ENCODE results near the gene ZNF628.

Gene ZNF628

DNA sequence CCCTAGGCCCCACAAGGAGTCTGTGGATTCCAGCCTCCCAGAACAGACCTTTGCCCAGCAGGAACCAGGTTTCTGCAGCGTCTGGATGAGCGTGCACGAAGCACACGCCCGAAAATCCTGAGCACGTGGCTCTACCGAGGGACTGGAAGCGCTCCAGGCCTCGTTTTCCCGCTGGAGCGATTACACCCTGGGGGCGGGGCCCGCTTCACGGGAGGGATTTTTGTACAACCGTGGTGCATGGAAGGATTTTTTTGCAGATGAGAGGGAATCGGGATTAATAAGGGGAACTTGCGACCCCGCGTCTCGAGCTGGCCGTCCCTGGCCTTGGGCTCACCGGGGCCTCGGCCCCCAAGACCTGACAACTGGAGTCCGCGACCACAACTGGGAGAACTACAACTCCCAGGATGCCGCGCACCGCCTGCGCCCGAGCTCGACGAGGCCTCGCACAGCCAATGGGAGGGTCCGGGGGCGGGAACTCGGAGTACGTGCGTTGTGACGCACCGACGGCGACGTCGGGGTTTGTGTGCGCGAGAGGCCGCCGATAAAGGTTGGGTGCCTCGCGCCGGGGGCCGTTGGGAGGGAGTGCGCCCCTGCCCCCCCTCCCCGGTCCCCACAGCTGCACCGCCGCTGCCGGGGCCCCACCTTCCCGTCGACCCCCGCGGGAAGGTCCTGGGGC is at the start of gene ZNF628:
TSS of gene ZNF628 (plus strand) at position 518 of the 676 bp plus-strand sequence. CDS start 3,294 bp downstream, outside the sequence.
- Mint-ChIP-seq H3K36me3 (peaks cover 5% of the 10 kb centered on the region), H3K4me1 (peaks cover 28% of the 10 kb centered on the region), H3K9me3 (no peaks in the 10 kb centered on the region), H3K4me3 (peak within 1 kb of the TSS; percentile 90), H3K27me3 (no peaks in the 10 kb centered on the region), H3K27ac (peak within 1 kb of the TSS; percentile 89)

DNA sequence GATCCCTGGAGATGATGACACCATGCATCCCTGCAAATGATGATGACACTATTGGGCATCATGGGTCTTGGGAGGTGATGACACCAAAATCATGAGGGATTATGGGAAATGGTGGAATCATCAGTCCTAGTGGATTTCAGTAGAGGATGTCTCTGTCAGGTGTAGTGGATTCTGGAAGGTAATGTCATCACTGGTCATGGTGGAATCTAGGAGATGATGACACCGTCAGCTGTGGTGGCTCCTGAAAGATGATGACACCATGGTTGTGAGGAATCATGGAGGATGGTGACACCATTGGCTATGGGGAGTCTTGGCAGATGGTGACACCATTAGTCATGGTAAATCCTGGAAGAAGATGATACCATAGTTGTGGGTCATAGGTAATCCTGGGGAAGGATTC is 45.2 kb upstream of the ZNF628 start:
- Mint-ChIP-seq H3K36me3 (no peaks in the 10 kb centered on the region), H3K27ac (no peak overlapping the region), H3K27me3 (peaks cover 19% of the 10 kb centered on the region), H3K4me3 (no peak overlapping the region), H3K9me3 (no peaks in the 10 kb centered on the region), H3K4me1 (no peaks in the 10 kb centered on the region)

DNA sequence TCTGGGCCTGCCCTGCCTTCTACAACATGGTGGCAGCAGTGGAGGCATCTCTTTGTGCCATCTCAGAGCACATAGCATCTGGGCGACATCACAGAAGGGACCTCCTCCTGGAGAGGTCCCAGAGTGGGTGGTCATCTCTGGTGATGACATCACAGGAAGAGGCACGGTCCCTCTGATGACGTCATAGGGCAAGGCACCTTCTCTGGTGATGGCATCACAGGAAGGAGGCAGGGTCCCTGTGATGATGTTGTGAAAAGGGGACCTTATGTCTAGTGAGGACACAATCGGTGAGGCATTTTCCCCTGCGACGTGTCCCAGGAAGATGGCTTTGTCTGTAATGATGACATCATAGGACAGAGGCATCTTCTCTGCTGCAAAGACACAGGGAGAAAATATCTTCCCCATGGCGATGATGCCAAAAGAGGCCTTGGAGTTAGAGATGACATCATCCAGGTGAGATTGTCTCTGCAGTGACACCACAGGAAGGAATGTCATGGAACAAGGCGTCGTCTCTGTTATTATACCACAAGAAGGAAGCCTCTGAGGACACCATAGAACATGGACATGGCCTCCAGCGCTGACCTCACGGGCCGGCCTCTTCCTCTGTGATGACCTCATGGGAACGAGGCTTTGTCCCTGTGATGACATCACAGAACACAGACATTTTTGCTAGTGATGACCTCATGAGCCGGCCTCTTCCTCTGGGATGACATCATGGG is 44.0 kb upstream of the ZNF628 start:
- Mint-ChIP-seq H3K27me3 (peaks cover 28% of the 10 kb centered on the region), H3K36me3 (no peaks in the 10 kb centered on the region), H3K9me3 (no peaks in the 10 kb centered on the region), H3K4me1 (no peaks in the 10 kb centered on the region), H3K4me3 (no peak overlapping the region), H3K27ac (no peak overlapping the region)

DNA sequence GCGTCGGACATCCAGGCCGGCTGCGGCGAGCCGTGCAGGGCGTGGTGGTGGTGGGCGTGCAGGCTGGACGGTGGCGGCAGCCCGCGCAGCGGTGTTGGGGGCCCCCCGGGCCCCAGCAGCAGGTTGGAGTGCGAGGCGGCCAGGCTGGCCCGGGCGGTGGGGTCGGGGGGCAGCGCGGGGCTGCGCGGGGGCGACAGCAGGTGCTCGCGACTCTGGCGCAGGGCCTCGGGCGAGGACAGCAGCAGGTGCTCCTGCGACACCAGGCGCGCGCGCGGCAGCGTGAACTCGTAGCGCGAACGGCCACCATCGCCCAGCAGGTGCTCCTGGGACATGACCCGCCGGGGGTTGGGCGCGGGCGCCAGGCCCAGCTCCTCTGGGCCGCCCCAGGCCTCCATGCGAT is 43.1 kb upstream of the ZNF628 start:
- peaks cover 32% of the 10 kb centered on the region for H3K27me3 Mint-ChIP-seq
- H3K9me3 Mint-ChIP-seq, result no peaks in the 10 kb centered on the region
- no peak overlapping the region for H3K27ac Mint-ChIP-seq
- H3K4me1 Mint-ChIP-seq, result no peaks in the 10 kb centered on the region
- H3K4me3 Mint-ChIP-seq, result no peak overlapping the region
- H3K36me3 Mint-ChIP-seq, result no peaks in the 10 kb centered on the region

DNA sequence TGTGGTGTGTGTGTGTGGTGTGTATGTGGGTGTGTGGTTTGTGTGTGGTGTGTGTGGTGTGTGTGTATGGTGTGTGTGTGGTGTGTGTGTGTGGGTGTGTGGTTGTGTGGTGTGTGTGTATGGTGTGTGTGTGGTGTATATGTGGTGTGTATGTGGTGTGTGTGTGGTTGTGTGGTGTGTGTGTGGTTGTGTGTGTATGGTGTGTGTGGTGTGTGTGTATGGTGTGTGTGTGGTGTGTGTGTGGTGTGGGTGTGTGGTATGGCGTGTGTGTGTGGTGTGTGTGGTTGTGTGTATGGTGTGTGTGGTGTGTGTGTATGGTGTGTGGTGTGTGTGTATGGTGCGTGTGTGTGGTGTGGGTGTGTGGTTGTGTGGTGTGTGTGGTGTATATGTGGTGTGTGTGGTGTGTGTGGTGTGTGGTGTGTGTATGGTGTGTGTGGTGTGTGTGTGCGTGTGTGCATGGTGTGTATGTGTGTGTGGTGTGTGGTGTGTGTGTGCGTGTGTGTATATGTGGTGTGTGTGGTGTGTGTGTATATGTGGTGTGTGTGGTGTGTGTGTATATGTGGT is 42.0 kb upstream of the ZNF628 start:
- H3K4me3 Mint-ChIP-seq, result no peak overlapping the region
- H3K36me3 Mint-ChIP-seq, result no peaks in the 10 kb centered on the region
- H3K27me3 Mint-ChIP-seq, result peaks cover 41% of the 10 kb centered on the region
- no peaks in the 10 kb centered on the region for H3K9me3 Mint-ChIP-seq
- H3K27ac Mint-ChIP-seq, result no peak overlapping the region
- H3K4me1 Mint-ChIP-seq, result no peaks in the 10 kb centered on the region

- Mint-ChIP-seq H3K9me3 (no peaks in the 10 kb centered on the region), H3K4me1 (no peaks in the 10 kb centered on the region), H3K27ac (no peak overlapping the region), H3K36me3 (no peaks in the 10 kb centered on the region), H3K27me3 (peaks cover 45% of the 10 kb centered on the region), H3K4me3 (no peak overlapping the region)
Observed at GRCh38 chr19:55435020-55435419, 41.4 kb upstream of the ZNF628 start.

DNA sequence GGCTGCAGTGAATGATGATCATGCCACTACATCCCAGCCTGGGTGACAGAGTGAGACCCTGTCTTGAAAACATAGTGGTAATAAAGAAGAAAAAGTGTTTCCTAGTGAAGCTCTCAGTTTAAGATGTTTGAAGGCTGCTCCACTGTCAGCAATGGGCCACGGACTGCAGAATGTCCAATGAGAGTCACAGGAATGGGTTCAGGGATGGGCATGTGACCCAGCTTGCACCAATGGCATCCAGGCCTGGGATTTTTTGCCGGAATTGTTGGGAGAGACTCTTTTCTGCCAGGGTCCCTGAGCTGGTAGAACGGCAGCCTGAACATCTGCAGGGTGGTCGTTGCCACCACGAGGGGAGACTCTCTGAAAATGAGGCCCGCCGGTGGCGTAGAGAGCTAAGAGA is 39.6 kb upstream of the ZNF628 start:
- Mint-ChIP-seq H3K27ac (no peak overlapping the region), H3K27me3 (peaks cover 49% of the 10 kb centered on the region), H3K36me3 (no peaks in the 10 kb centered on the region), H3K4me1 (peaks cover 11% of the 10 kb centered on the region), H3K9me3 (no peaks in the 10 kb centered on the region), H3K4me3 (no peak overlapping the region)

DNA sequence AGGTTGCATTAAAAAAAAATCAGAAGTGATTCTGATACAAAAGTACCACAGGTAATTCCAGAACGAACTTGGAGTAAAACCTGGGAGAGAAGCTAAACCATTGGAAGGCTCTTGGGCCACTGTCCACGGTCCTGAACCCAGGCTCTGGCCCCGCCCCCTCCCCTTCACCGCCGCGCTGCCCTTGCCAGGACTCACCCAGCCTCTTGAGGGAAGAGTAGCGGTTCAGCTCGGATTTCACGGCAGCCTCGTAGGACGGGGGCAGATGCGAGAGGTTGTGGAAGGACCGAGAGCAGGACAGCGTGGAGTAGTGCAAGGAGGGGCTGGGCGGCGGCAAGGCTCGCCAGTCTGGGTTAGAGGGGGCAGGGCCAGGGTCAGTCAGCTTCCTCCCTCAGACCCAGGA is 39.0 kb upstream of the ZNF628 start:
- Mint-ChIP-seq H3K27ac (peak overlapping the region; percentile 43), H3K9me3 (no peaks in the 10 kb centered on the region)

GRCh38 chr19:55439052-55439451 is 37.4 kb upstream of the ZNF628 start:
- H3K4me1 Mint-ChIP-seq, result peaks cover 21% of the 10 kb centered on the region
- no peak overlapping the region for H3K4me3 Mint-ChIP-seq
- H3K27ac Mint-ChIP-seq, result no peak overlapping the region
- no peaks in the 10 kb centered on the region for H3K9me3 Mint-ChIP-seq
- no peaks in the 10 kb centered on the region for H3K36me3 Mint-ChIP-seq
- H3K27me3 Mint-ChIP-seq, result peaks cover 50% of the 10 kb centered on the region

More for the DNA sequence above, 39.0 kb upstream of the ZNF628 start:
- Mint-ChIP-seq H3K27me3 (peaks cover 46% of the 10 kb centered on the region), H3K4me1 (peaks cover 11% of the 10 kb centered on the region), H3K4me3 (no peak overlapping the region), H3K36me3 (no peaks in the 10 kb centered on the region)

- peak overlapping the region; percentile 40 for H3K4me3 Mint-ChIP-seq
Observed at GRCh38 chr19:55440411-55441105, 35.9 kb upstream of the ZNF628 start.

DNA sequence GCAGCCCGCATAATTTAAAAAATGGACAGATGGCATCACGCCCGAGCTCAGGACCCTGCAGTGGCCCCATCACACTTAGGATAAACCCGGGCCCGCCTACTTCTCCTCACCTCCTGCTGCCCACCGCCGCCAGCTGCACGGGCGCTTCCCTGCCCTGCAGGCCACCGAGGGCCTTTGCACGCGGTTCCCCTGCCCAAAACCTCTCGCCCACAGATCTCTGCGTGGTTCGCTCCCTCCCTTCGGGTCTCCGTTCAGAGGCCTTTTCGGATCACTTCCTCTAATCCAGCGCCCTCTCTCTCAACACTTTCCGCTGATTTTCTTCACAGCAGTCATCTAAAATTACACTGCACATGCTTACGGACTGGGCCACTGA is 35.1 kb upstream of the ZNF628 start:
- peaks cover 64% of the 10 kb centered on the region for H3K27me3 Mint-ChIP-seq
- H3K36me3 Mint-ChIP-seq, result no peaks in the 10 kb centered on the region
- peaks cover 21% of the 10 kb centered on the region for H3K4me1 Mint-ChIP-seq
- H3K4me3 Mint-ChIP-seq, result peak overlapping the region; percentile 40
- no peak overlapping the region for H3K27ac Mint-ChIP-seq
- no peaks in the 10 kb centered on the region for H3K9me3 Mint-ChIP-seq

More at GRCh38 chr19:55440411-55441105, 35.9 kb upstream of the ZNF628 start:
- no peaks in the 10 kb centered on the region for H3K9me3 Mint-ChIP-seq
- peaks cover 21% of the 10 kb centered on the region for H3K4me1 Mint-ChIP-seq
- no peak overlapping the region for H3K27ac Mint-ChIP-seq
- H3K27me3 Mint-ChIP-seq, result peaks cover 61% of the 10 kb centered on the region
- no peaks in the 10 kb centered on the region for H3K36me3 Mint-ChIP-seq

DNA sequence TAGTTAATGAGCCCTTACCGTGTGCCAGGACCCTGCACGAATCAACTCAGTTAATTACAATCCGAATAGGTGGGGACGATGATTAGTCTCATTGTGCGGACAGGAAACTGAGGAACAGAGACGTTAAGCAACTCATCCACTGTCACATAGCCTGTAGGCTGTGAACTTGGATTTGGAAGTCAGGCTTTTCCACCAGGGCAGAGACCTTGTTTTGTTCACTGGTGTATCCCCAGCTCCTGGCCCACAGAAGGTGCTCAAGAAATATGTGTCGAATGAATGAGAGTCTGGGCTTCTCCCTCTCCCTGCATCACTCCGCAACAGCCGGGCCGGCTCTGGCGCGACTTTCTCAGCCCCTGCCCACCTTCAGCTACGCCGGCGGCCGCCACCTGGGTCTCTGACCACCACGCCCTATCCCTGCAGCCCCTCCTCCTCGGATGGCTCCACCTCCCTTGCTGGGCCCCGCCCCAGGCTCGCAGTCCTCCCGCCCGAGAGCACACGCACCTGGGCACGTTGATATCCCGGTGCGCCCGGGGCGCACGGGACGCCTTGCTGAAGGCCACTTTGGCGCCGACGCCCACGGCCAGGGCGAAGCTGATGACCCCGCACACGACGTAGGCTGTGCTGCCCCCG is 34.6 kb upstream of the ZNF628 start:
- H3K9me3 Mint-ChIP-seq, result no peaks in the 10 kb centered on the region
- H3K36me3 Mint-ChIP-seq, result no peaks in the 10 kb centered on the region
- peak overlapping the region; percentile 40 for H3K4me3 Mint-ChIP-seq
- H3K27ac Mint-ChIP-seq, result no peak overlapping the region
- H3K4me1 Mint-ChIP-seq, result peaks cover 21% of the 10 kb centered on the region
- peaks cover 62% of the 10 kb centered on the region for H3K27me3 Mint-ChIP-seq

DNA sequence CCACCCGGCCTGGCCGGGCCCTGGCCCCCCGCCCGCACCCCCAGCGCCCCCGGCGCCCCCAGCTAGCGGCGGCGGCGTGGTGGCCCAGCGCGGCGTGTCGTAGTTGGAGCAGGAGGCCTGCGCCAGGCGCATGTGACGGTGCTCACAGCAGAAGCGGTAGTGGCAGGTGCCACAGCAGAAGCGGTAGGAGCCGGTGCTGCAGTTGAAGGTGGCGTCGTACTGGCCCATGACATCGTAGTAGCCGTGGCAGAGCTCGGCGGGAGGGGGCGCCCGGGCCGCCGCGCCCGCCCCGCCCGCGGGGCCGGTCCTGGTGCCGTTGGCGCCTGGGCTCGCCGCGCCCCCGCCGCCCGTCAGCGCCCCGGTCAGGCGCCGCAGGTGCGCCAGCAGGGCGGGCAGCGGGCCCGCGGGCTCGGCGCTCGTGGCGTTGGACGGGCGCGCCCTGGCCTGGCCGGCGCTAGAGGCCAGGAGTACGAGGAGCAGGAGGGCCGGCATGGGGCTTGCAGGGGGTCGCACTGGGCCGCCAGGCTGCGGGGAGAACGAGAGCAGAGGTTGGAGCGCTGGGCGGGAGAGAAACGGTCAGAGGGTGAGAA is 34.0 kb upstream of the ZNF628 start:
- Mint-ChIP-seq H3K27ac (no peak overlapping the region), H3K36me3 (no peaks in the 10 kb centered on the region), H3K4me1 (peaks cover 21% of the 10 kb centered on the region), H3K4me3 (peak overlapping the region; percentile 30), H3K27me3 (peaks cover 55% of the 10 kb centered on the region), H3K9me3 (no peaks in the 10 kb centered on the region)

DNA sequence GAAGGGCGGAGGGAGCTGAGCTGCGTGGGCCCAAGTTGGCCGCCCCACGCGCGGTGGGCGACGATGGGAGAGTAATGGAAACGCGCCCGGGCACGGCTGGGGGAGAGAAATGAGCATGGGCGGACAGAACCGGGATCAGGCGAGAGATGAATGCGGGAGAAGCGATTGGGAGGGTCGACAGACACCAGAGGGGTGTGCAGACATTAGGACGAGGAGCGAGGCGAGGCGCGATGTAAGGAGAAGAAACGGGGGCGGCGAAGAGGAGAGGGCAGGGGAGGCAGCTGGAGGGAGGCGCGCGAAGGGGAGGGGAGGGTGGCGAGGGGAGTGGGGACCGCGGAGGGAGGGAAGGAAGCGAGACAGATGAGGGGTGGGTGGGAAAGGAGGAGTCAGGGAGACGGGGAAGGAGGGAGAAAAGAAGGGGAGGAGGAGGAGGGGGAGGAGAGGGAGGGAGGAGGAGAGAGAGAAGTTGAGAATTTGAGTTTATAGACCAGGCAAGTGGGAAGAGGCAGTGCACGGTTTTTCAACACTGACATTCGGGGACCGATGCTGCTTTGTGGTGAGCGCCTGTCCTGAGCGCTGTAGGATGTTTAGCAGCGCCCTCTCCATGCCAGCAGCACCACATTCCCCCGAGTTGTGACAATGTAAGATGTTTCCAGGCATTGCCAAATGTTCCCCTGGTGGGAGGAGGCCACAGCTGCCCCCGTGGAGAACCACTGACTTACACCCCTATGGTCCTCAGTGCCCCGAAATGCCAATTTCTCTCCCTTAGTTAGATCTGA is 33.2 kb upstream of the ZNF628 start, which contains the start of gene SHISA7:
TSS of gene SHISA7 (minus strand) at position 256 of the 779 bp plus-strand sequence. CDS start 437 bp downstream, outside the sequence.
- Mint-ChIP-seq H3K4me1 (peaks cover 21% of the 10 kb centered on the region), H3K36me3 (no peaks in the 10 kb centered on the region), H3K27ac (no peak within 1 kb of the TSS), H3K27me3 (peaks cover 52% of the 10 kb centered on the region), H3K4me3 (peak within 1 kb of the TSS; percentile 41), H3K9me3 (no peaks in the 10 kb centered on the region)

Data from activated naive CD4-positive, alpha-beta T cell treated with anti-CD3 and anti-CD28 coated beads, Interleukin-2, amount 50 U/mL, for 24 hours (primary cell).